Astrocyte (in vitro differentiated cells and primary cell): ENCODE measurements around the gene ENTHD1. TPM values are rescaled to one million over a fixed set of nuclear protein-coding genes. Genes with fewer than 3 reads are reported as not detected.

ENCODE experiments used
- DNase-seq: peaks from one replicate; pipeline ENCODE4 v3.0.0-alpha.2; 2010; ENCODE audit warnings: low read depth
- FAIRE-seq: peaks from 2 replicates; lab custom pipeline; 2011; peaks lifted over from hg19 to GRCh38; lab: Jason Lieb, UNC
- H2AFZ ChIP-seq: 2 replicates; pipeline ENCODE4 v1.6.0; 2012; ENCODE audit warnings: low read depth, low read length, inconsistent platforms
- H3K27ac ChIP-seq: 2 replicates; pipeline ENCODE4 v1.5.1; 2011; ENCODE audit warnings: low read depth, low read length, inconsistent platforms
- H3K27me3 ChIP-seq: 2 replicates; pipeline ENCODE4 v1.6.0; 2011; ENCODE audit warnings: low read length, inconsistent platforms; ENCODE audit not compliant: insufficient read depth
- H3K36me3 ChIP-seq: 2 replicates; pipeline ENCODE4 v1.5.1; 2011; ENCODE audit warnings: low read length, inconsistent platforms; ENCODE audit not compliant: insufficient read depth
- H3K4me1 ChIP-seq: 2 replicates; pipeline ENCODE4 v1.5.1; 2011; ENCODE audit warnings: low read length, inconsistent platforms; ENCODE audit not compliant: insufficient read depth
- H3K4me2 ChIP-seq: 2 replicates; pipeline ENCODE4 v1.6.0; 2012; ENCODE audit warnings: low read length, inconsistent platforms
- H3K4me3 ChIP-seq: 2 replicates; pipeline ENCODE4 v1.5.1; 2011; ENCODE audit warnings: low read depth, mild to moderate bottlenecking, low read length, inconsistent platforms; ENCODE audit not compliant: insufficient read depth
- H3K79me2 ChIP-seq: 2 replicates; pipeline ENCODE4 v1.6.0; 2012; ENCODE audit warnings: mild to moderate bottlenecking, low read length, inconsistent platforms; ENCODE audit not compliant: insufficient read depth
- H3K9ac ChIP-seq: 2 replicates; pipeline ENCODE4 v1.6.0; 2012; ENCODE audit warnings: mild to moderate bottlenecking, low read length, inconsistent platforms
- H3K9me3 ChIP-seq: 2 replicates; pipeline ENCODE4 v1.5.1; 2012; ENCODE audit warnings: low read depth, mild to moderate bottlenecking, low read length, inconsistent platforms; ENCODE audit not compliant: insufficient read depth
- H4K20me1 ChIP-seq: 2 replicates; pipeline ENCODE4 v1.6.0; 2012; ENCODE audit warnings: low read length, inconsistent platforms; ENCODE audit not compliant: insufficient read depth
- H3K27ac Mint-ChIP-seq: one replicate; pipeline ENCODE4 v1.8.0; 2021; ENCODE audit warnings: mild to moderate bottlenecking, mixed read lengths; ENCODE audit not compliant: unreplicated experiment
- H3K27me3 Mint-ChIP-seq: one replicate; pipeline ENCODE4 v1.8.0; 2021; ENCODE audit warnings: low read depth, mixed read lengths; ENCODE audit not compliant: unreplicated experiment
- H3K36me3 Mint-ChIP-seq: one replicate; pipeline ENCODE4 v1.8.0; 2021; ENCODE audit warnings: low read depth, mixed read lengths; ENCODE audit not compliant: unreplicated experiment
- H3K4me1 Mint-ChIP-seq: one replicate; pipeline ENCODE4 v1.8.0; 2021; ENCODE audit warnings: low read depth, mixed read lengths; ENCODE audit not compliant: unreplicated experiment
- H3K4me3 Mint-ChIP-seq: one replicate; pipeline ENCODE4 v1.8.0; 2021; ENCODE audit warnings: mild to moderate bottlenecking, moderate library complexity, mixed read lengths; ENCODE audit not compliant: unreplicated experiment
- H3K9me3 Mint-ChIP-seq: one replicate; pipeline ENCODE4 v1.8.0; 2021; ENCODE audit warnings: mild to moderate bottlenecking, mixed read lengths; ENCODE audit not compliant: unreplicated experiment
- CTCF ChIP-seq: IDR thresholded peaks from 2 replicates; pipeline ENCODE4 v1.5.1; 2011; ENCODE audit warnings: low read depth, mild to moderate bottlenecking, inconsistent platforms, low read length, moderate library complexity; ENCODE audit not compliant: insufficient read depth
- EZH2 ChIP-seq: IDR thresholded peaks from 2 replicates; pipeline ENCODE4 v1.6.1; 2012; ENCODE audit warnings: mild to moderate bottlenecking, low read length, inconsistent platforms; ENCODE audit not compliant: insufficient read depth
- total RNA-seq: library from RNA; stranded (reverse); gene quantifications from 2 replicates; pipeline ENCODE4 v1.2.1, GENCODE V29; 2021

ENTHD1 gene
- total RNA-seq, 1 donor from 2014 or later = not detected

- H3K36me3 Mint-ChIP-seq = no peaks in the 10 kb centered on the region
- Histone ChIP-seq H3K4me1 (no peaks in the 10 kb centered on the region), H2AFZ (no peak overlapping the region), H3K36me3 (no peaks in the 10 kb centered on the region), H3K9me3 (no peaks in the 10 kb centered on the region), H3K4me2 (no peak overlapping the region), H4K20me1 (no peaks in the 10 kb centered on the region), H3K27me3 (peaks cover 8% of the 10 kb centered on the region), H3K4me3 (no peak overlapping the region), H3K27ac (no peak overlapping the region), H3K9ac (no peak overlapping the region), H3K79me2 (no peaks in the 10 kb centered on the region)
- H3K4me1 Mint-ChIP-seq = peaks cover 8% of the 10 kb centered on the region
- TF ChIP-seq EZH2 = no peak
- no peak for TF ChIP-seq CTCF
- H3K27me3 Mint-ChIP-seq = peaks cover 3% of the 10 kb centered on the region
- no peak overlapping the region for H3K4me3 Mint-ChIP-seq
- FAIRE-seq (no peak), DNase-seq (no peak)
- H3K27ac Mint-ChIP-seq = no peak overlapping the region
- H3K9me3 Mint-ChIP-seq = no peaks in the 10 kb centered on the region
Observed at GRCh38 chr22:39907605-39908097, 14.1 kb upstream of the ENTHD1 start.

GRCh38 chr22:39907047-39907446 is 13.5 kb upstream of the ENTHD1 start:
- Mint-ChIP-seq H3K4me1 (peaks cover 8% of the 10 kb centered on the region), H3K27ac (no peak overlapping the region), H3K27me3 (peaks cover 6% of the 10 kb centered on the region), H3K4me3 (no peak overlapping the region), H3K36me3 (no peaks in the 10 kb centered on the region), H3K9me3 (no peaks in the 10 kb centered on the region)
- Histone ChIP-seq H3K27me3 (peaks cover 8% of the 10 kb centered on the region), H4K20me1 (no peaks in the 10 kb centered on the region), H3K4me3 (no peak overlapping the region), H3K79me2 (no peaks in the 10 kb centered on the region), H2AFZ (no peak overlapping the region), H3K27ac (no peak overlapping the region), H3K9me3 (no peaks in the 10 kb centered on the region), H3K4me1 (no peaks in the 10 kb centered on the region), H3K4me2 (no peak overlapping the region), H3K36me3 (no peaks in the 10 kb centered on the region), H3K9ac (no peak overlapping the region)
- no peak for TF ChIP-seq EZH2
- FAIRE-seq (no peak), DNase-seq (no peak)

GRCh38 chr22:39906207-39906606 is 12.6 kb upstream of the ENTHD1 start:
- Mint-ChIP-seq H3K9me3 (no peaks in the 10 kb centered on the region), H3K36me3 (no peaks in the 10 kb centered on the region), H3K4me1 (peaks cover 8% of the 10 kb centered on the region), H3K27me3 (peaks cover 13% of the 10 kb centered on the region), H3K27ac (no peak overlapping the region), H3K4me3 (no peak overlapping the region)
- no peaks in the 10 kb centered on the region for H4K20me1 ChIP-seq
- no peak overlapping the region for H3K9ac ChIP-seq
- TF ChIP-seq CTCF (no peak), EZH2 (no peak)
- H3K9me3 ChIP-seq = no peaks in the 10 kb centered on the region
- no peak overlapping the region for H3K4me2 ChIP-seq
- H3K27ac ChIP-seq = no peak overlapping the region
- H3K36me3 ChIP-seq = no peaks in the 10 kb centered on the region
- H3K4me3 ChIP-seq = no peak overlapping the region
- no peaks in the 10 kb centered on the region for H3K4me1 ChIP-seq
- FAIRE-seq (no peak), DNase-seq (no peak)
- no peaks in the 10 kb centered on the region for H3K79me2 ChIP-seq
- peaks cover 9% of the 10 kb centered on the region for H3K27me3 ChIP-seq
- H2AFZ ChIP-seq = no peak overlapping the region
